Measurements from ENCODE around the gene SELENOM. TPM values are rescaled to one million over a fixed set of nuclear protein-coding genes. Genes with fewer than 3 reads are reported as not detected.
"Not testable (repeated sequence)": the region's sequence is repeated elsewhere in the genome, so short reads cannot be mapped to it uniquely, and the experiment has no call there.

SELENOM gene
- total RNA-seq, 1 donor from 2014 or later, result 7.9 TPM

DNA sequence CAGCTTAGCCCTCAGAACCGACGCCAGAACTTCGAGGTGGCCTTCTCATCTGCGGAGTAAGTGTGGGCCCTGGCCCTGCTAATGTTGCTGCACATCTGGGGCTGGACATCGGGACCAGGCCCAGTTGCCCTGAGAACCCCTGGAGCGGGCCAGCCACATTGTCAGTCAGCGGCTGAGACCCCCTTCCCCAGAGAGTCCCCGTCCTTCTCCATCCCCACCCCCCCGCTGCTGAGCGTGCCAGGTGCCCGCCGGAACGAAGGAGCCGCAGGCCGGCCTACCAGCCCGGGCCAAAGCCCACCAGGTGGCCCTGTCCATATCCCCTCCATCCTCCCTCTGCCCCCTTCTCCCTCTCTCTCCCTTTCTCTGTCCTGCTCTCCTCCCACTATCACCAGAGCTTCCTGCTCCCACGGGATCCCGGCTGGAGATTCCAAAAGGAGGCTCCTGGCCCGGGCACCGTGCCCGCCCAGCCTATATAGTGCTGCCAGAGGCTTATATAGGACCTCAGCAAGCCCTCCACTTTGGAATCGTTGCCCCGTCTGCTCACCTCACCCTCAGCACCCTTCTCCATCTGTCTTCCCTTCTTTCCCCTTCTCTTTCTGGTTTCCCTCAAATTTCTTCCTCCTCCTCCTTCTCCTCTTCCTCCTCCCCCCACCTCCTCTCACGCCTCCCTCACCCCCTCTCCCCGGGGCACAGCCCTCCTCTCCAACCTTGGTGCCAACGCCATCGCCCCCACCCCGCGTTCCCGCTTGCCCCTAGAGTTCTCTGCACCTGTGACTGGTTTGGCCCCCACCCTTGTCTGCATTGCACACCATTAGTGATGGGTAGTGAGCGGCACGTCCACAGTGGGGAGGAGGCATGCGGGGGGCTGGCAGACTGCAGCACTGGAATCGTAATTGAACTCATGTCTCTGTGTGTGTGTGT, 7.3 kb downstream of the SELENOM start:
- no peak for DNase-seq (ENCODE audit: low spot score)
- no peak overlapping the region for H3K4me3 Mint-ChIP-seq (ENCODE audit: low read depth)
- no peaks in the 10 kb centered on the region for H3K9me3 Mint-ChIP-seq
- no peak overlapping the region for H3K27ac Mint-ChIP-seq
- no peaks in the 10 kb centered on the region for H3K27me3 Mint-ChIP-seq (ENCODE audit: low read depth)
- no peaks in the 10 kb centered on the region for H3K4me1 Mint-ChIP-seq (ENCODE audit: low read depth)
- H3K36me3 Mint-ChIP-seq (ENCODE audit: low read depth), result peaks cover 10% of the 10 kb centered on the region
- intact Hi-C loops (cut with micrococcal nuclease), result no loop called here

DNA sequence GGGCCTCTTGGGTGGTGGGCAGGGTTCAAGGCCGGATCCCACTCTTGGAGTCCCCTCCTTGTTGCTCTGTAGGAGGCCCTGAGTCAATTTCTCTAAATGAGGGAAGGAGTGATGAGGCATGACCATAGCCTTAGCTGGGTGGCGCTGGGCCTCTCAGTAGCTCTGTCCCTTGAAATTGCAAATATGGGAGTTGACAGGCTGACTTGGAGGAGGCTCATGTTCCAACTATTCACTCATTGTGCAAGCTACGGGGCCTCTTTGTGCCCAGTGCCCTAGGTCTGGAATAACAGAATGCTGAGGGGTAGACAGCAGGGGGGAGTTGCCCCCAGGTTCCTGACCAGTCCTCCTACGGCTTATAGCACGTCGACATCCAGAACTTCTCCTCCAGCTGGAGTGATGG, 8.0 kb downstream of the SELENOM start:
- Mint-ChIP-seq H3K36me3 (ENCODE audit: low read depth) (peaks cover 10% of the 10 kb centered on the region), H3K27ac (no peak overlapping the region), H3K27me3 (ENCODE audit: low read depth) (no peaks in the 10 kb centered on the region), H3K4me1 (ENCODE audit: low read depth) (no peaks in the 10 kb centered on the region), H3K4me3 (ENCODE audit: low read depth) (no peak overlapping the region), H3K9me3 (no peaks in the 10 kb centered on the region)
- intact Hi-C loops (cut with micrococcal nuclease), result no loop called here
- no peak for DNase-seq (ENCODE audit: low spot score)

DNA sequence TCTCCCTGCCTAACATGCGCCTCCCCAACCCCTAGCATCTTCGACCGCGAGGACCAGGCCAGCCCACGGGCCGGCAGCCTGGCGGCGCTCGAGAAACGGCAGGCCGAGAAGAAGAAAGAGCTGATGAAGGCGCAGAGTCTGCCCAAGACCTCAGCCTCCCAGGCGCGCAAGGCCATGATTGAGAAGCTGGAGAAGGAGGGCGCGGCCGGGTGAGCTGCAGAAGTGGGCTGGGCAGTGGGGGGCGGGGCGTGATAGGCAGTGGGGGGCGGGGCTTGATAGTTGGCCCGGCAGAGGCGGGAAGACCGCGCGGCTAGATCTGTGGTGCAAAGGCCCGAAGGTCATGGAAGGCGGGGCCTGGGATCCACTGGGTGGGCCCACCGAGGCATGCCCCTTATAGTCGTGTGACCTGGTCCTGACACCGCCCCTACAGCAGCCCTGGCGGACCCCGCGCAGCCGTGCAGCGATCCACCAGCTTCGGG, 8.7 kb downstream of the SELENOM start:
- Mint-ChIP-seq H3K27ac (no peak overlapping the region), H3K36me3 (ENCODE audit: low read depth) (peaks cover 10% of the 10 kb centered on the region), H3K4me3 (ENCODE audit: low read depth) (no peak overlapping the region), H3K9me3 (no peaks in the 10 kb centered on the region), H3K4me1 (ENCODE audit: low read depth) (no peaks in the 10 kb centered on the region), H3K27me3 (ENCODE audit: low read depth) (no peaks in the 10 kb centered on the region)
- intact Hi-C loops (cut with micrococcal nuclease), result no loop called here
- DNase-seq (ENCODE audit: low spot score), result no peak

DNA sequence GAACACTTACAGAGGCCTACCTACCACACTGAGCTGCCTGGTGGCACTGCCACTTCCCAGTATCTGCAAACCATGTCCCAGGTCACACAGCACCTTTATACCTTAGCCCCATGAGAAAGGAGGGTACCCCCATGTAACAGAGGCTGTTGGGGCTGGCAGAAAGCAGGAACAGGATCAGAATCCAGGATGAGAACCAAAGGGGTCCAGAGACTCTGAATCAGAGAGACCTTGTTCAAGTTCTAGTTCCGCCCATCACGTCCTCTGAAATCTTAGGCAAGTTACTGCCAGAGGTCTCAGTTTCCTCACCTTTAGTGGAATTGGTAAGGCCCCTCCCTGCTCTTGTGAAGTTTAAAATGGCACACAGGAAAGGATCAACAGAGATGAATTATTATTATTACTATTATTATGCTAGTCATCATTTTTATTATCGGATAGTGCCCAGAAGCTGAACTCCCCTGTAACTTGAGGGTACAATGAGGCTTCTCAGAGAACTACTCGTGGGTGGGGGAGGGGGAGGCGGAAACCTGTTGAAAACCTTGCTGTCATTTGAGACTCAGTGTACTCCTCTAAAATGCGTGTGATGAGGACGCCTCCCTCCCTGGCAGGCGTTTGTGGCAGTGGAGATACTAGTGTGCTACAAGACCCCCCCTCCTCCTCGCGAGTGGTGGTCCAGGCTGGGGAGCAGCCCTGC, 9.3 kb downstream of the SELENOM start:
- Mint-ChIP-seq H3K4me1 (ENCODE audit: low read depth) (no peaks in the 10 kb centered on the region), H3K9me3 (no peaks in the 10 kb centered on the region), H3K27me3 (ENCODE audit: low read depth) (no peaks in the 10 kb centered on the region), H3K27ac (no peak overlapping the region), H3K4me3 (ENCODE audit: low read depth) (no peak overlapping the region), H3K36me3 (ENCODE audit: low read depth) (peaks cover 10% of the 10 kb centered on the region)
- DNase-seq (ENCODE audit: low spot score), result no peak
- intact Hi-C loops (cut with micrococcal nuclease), result no loop called here

DNA sequence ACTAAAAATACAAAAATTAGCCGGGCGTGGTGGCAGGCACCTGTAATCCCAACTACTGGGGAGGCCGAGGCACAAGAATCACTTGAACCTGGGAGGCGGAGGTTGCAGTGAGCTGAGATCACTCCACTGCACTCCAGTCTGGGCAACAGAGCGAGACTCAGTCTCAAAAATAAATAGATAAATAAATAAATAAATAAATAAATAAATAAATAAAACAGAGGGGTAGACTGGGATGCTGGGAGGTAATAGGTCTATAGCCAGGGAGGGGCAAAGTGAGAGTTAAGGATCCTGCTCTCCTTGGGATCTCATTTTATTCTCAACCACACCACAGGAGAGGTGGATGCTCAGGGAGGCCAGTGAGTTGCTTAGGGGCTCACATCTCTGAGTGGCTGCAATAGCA, 9.8 kb downstream of the SELENOM start:
- H3K9me3 Mint-ChIP-seq; H3K4me1 Mint-ChIP-seq (ENCODE audit: low read depth); DNase-seq (ENCODE audit: low spot score); H3K27ac Mint-ChIP-seq; H3K4me3 Mint-ChIP-seq (ENCODE audit: low read depth); intact Hi-C loops (cut with micrococcal nuclease); H3K27me3 Mint-ChIP-seq (ENCODE audit: low read depth): not testable (repeated sequence)
- peaks cover 10% of the 10 kb centered on the region for H3K36me3 Mint-ChIP-seq (ENCODE audit: low read depth)

DNA sequence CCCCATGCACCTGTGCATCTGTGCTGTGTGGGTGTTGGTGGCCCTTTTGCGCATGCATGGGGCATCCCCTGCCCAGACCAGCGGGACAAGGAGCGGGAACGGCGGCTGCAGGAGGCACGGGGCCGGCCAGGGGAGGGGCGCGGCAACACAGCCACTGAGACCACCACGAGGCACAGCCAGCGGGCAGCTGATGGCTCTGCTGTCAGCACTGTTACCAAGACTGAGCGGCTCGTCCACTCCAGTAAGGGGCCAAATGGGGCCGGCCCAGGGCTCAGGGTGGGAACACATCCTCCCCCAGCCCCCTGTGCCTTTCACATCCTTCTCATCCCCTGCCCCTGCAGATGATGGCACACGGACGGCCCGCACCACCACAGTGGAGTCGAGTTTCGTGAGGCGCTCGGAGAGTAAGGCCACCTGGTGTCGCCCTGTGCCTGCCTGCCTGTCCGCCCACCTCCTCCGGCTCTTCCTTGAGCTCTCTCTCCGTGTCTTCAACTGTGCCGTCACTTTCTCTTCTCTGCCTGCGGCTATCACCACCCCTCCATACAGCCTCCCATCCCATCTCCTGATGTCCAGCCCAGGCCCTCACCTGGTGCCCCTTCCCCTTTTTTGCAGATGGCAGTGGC, 10.6 kb downstream of the SELENOM start:
- intact Hi-C loops (cut with micrococcal nuclease), result no loop called here
- Mint-ChIP-seq H3K27me3 (ENCODE audit: low read depth) (no peaks in the 10 kb centered on the region), H3K4me3 (ENCODE audit: low read depth) (no peak overlapping the region), H3K9me3 (no peaks in the 10 kb centered on the region), H3K27ac (no peak overlapping the region), H3K4me1 (ENCODE audit: low read depth) (no peaks in the 10 kb centered on the region), H3K36me3 (ENCODE audit: low read depth) (peaks cover 10% of the 10 kb centered on the region)
- DNase-seq (ENCODE audit: low spot score), result no peak

DNA sequence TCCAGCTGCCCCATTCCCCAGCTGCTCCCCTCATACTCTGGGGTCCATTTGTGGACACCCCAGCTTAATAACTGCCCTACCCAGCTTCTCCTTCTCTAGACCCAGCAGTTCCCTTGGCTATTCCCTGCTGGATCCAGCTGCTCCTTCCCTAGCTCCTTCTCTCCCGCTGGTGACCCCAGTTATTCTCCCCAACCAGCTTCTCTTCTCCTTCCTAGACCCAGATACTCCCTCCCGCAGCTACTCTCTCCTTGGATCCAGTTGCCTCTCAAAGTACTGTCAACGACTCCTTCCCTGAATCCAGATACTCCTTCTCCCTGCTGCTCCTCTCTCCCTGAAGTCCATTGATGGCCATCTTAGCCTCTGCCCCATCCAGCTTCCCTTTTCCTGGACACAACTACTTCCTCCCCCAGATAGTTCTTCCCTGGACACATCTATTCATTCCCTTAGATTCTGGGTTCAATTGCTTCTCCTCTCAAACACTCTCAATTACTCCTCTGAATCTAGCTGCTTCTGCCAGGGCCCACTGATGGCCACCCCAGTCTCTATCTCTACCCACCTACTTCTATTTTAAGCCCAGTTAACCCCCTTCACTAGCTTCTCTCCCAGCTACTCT, 11.6 kb downstream of the SELENOM start:
- Mint-ChIP-seq H3K27ac (no peak overlapping the region), H3K36me3 (ENCODE audit: low read depth) (peaks cover 7% of the 10 kb centered on the region), H3K4me3 (ENCODE audit: low read depth) (no peak overlapping the region), H3K27me3 (ENCODE audit: low read depth) (no peaks in the 10 kb centered on the region), H3K4me1 (ENCODE audit: low read depth) (no peaks in the 10 kb centered on the region), H3K9me3 (no peaks in the 10 kb centered on the region)
- intact Hi-C loops (cut with micrococcal nuclease), result no loop called here
- no peak for DNase-seq (ENCODE audit: low spot score)

DNA sequence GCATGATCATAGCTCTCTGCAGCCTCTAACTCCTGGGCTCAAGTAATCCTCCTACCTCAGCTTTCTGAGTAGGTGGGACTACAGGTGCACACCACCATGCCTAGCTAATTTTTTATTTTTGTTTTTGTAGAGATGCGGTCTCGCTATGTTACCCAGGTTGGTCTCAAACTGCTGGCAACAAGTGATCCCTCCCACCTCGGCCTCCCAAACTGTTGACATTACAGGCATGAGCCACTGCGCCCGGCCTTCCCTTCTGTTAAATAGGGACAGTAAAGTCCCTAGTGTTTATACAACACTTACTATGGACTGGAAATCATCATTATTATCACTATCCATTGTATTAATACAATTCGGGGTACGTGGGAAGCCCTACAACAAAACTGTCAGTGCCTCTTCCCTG, 12.6 kb downstream of the SELENOM start:
- Mint-ChIP-seq H3K27me3 (ENCODE audit: low read depth) (no peaks in the 10 kb centered on the region), H3K36me3 (ENCODE audit: low read depth) (peaks cover 7% of the 10 kb centered on the region), H3K27ac (no peak overlapping the region), H3K4me1 (ENCODE audit: low read depth) (no peaks in the 10 kb centered on the region), H3K9me3 (no peaks in the 10 kb centered on the region), H3K4me3 (ENCODE audit: low read depth) (no peak overlapping the region)
- intact Hi-C loops (cut with micrococcal nuclease), result no loop called here
- no peak for DNase-seq (ENCODE audit: low spot score)

DNA sequence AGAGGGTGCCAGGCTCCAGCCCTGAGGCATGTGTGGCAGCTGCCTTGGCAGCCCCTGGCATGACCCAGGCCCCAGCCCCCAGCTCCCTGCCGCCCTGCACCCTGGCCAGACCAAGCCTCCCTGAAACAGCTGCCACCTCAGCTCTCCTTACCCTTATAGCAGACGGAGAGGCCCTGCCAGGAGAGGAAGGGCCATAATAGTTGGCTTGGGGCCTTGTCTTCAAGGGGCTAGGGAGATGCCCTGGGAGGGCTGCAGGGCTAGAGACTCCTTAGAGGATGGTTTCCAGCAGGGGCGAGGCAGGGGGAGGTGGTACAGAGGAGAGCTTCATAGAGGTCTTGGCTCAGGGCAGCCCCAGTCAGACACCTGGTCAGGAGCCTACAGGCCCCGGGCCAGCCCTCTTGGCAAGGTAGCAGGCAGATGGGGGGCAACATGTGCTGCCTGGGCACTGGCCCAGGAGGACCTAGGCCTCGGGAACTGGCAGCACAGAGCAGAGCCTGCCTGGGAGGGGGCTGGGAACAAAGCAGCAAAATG, 13.3 kb downstream of the SELENOM start:
- no peak overlapping the region for H3K27ac Mint-ChIP-seq
- peaks cover 7% of the 10 kb centered on the region for H3K36me3 Mint-ChIP-seq (ENCODE audit: low read depth)
- H3K4me1 Mint-ChIP-seq (ENCODE audit: low read depth), result no peaks in the 10 kb centered on the region
- H3K4me3 Mint-ChIP-seq (ENCODE audit: low read depth), result no peak overlapping the region
- intact Hi-C loops (cut with micrococcal nuclease), result no loop called here
- H3K27me3 Mint-ChIP-seq (ENCODE audit: low read depth), result no peaks in the 10 kb centered on the region
- no peak for DNase-seq (ENCODE audit: low spot score)
- H3K9me3 Mint-ChIP-seq, result no peaks in the 10 kb centered on the region

DNA sequence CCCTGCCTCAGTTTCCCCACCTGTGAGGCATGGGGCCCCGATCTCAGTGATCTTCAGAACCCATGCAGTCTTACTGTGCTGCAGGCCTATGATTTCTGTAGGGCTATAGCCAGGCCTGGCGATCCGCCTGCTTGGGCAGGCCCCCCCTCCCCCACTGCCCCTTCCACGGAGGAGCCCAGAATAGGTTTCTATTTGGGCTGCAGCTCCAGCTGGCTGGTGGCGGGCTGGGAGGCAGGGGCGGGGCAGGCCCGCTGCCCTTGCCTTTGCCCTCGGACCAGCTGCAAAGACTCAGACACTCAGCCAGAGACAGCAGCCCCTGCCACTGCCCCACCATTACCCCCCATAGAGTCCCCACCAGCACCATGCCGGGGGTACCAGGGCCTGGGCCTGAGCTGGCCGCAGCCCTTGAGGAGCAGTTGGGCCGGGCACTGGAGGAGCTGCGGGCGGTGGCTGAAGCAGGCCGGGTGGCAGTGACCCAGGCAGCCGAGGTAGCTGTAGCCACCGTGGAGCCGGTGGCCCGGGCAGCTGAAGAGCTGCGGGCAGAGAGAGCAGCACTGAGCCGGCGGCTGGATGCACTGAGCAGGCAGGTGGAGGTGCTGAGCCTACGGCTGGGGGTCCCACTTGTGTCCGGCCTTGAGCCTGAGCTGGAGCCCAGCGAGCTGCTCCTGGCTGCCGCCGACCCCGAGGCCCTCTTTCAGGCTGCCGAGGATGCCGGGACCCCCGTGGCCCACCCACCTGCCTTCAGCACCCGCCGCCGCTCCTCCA, 14.1 kb downstream of the SELENOM start:
- intact Hi-C loops (cut with micrococcal nuclease), result no loop called here
- DNase-seq (ENCODE audit: low spot score), result no peak
- no peaks in the 10 kb centered on the region for H3K9me3 Mint-ChIP-seq
- no peaks in the 10 kb centered on the region for H3K4me1 Mint-ChIP-seq (ENCODE audit: low read depth)
- H3K36me3 Mint-ChIP-seq (ENCODE audit: low read depth), result peaks cover 4% of the 10 kb centered on the region
- no peak overlapping the region for H3K4me3 Mint-ChIP-seq (ENCODE audit: low read depth)
- no peak overlapping the region for H3K27ac Mint-ChIP-seq
- H3K27me3 Mint-ChIP-seq (ENCODE audit: low read depth), result no peaks in the 10 kb centered on the region

DNA sequence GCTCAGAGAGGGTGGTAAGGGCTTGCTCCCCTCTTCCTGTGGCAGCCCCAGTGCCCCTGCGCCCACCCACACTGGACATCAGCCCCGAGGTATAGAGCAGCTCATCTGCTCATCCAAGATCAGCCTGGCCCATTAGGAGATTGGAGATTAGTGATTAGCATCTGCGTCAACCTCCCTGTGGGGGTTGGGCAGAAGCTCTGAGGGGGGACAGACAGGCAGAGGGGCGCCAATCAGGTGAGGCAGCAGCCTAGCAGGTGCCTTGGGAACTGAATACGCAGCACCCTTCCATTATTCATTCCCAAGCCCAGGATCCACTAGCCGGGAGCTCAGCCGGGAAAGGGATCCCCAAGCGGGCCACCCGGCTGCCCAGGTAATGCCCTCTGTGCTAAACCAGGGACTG, 15.2 kb downstream of the SELENOM start:
- H3K27me3 Mint-ChIP-seq (ENCODE audit: low read depth), result no peaks in the 10 kb centered on the region
- H3K4me1 Mint-ChIP-seq (ENCODE audit: low read depth), result no peaks in the 10 kb centered on the region
- H3K36me3 Mint-ChIP-seq (ENCODE audit: low read depth), result peaks cover 4% of the 10 kb centered on the region
- intact Hi-C loops (cut with micrococcal nuclease), result no loop called here
- H3K9me3 Mint-ChIP-seq, result no peaks in the 10 kb centered on the region
- H3K27ac Mint-ChIP-seq, result no peak overlapping the region
- H3K4me3 Mint-ChIP-seq (ENCODE audit: low read depth), result no peak overlapping the region
- no peak for DNase-seq (ENCODE audit: low spot score)
